ENCODE results near the gene RIMKLB. TPM values are rescaled to one million over a fixed set of nuclear protein-coding genes. Genes with fewer than 3 reads are reported as not detected.

RIMKLB gene
- total RNA-seq, 1 donor from 2014 or later = 55.7 TPM

GRCh38 chr12:8828257-8829124, 130.7 kb downstream of the RIMKLB start:
- TF ChIP-seq CTCF (IDR thresholded peaks at IDR 0.05; ENCODE audit: partially characterized antibody, unreplicated experiment) = no peak
- Mint-ChIP-seq H3K36me3 (ENCODE audit: unreplicated experiment) (no peaks in the 10 kb centered on the region), H3K4me3 (ENCODE audit: unreplicated experiment) (no peak overlapping the region), H3K27me3 (ENCODE audit: unreplicated experiment) (no peaks in the 10 kb centered on the region), H3K4me1 (ENCODE audit: low read depth, unreplicated experiment) (no peaks in the 10 kb centered on the region), H3K27ac (ENCODE audit: unreplicated experiment) (no peak overlapping the region), H3K9me3 (ENCODE audit: unreplicated experiment) (no peaks in the 10 kb centered on the region)
- DNase-seq = no peak

- H3K36me3 Mint-ChIP-seq (ENCODE audit: unreplicated experiment) = no peaks in the 10 kb centered on the region
- H3K9me3 Mint-ChIP-seq (ENCODE audit: unreplicated experiment) = no peaks in the 10 kb centered on the region
- H3K27me3 Mint-ChIP-seq (ENCODE audit: unreplicated experiment) = no peaks in the 10 kb centered on the region
- no peak overlapping the region for H3K4me3 Mint-ChIP-seq (ENCODE audit: unreplicated experiment)
- no peak for TF ChIP-seq CTCF (IDR thresholded peaks at IDR 0.05; ENCODE audit: partially characterized antibody, unreplicated experiment)
- H3K27ac Mint-ChIP-seq (ENCODE audit: unreplicated experiment) = no peak overlapping the region
- no peak for DNase-seq
- no peaks in the 10 kb centered on the region for H3K4me1 Mint-ChIP-seq (ENCODE audit: low read depth, unreplicated experiment)
These were observed 131.3 kb downstream of the RIMKLB start for GRCh38 chr12:8829125-8829518.

DNA sequence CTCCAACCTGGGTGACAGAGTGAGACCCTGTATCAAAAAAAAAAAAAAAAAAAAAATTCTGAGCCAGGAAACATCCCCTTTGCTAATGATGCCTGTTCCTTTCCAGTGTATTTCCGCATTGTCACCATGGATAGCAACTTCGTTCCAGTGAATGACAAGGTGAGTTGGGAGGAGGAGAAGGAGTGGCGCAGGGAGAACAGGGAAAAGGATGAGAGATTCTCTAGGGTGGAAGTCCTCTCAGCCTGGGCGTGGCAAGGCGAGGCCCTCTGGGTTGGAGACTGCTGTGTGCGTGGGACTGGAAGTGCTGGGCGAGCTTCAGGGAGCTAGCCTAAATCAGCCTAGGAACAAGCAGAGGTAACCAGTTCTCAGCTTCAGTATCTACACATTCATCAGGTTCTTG, 131.8 kb downstream of the RIMKLB start:
- Mint-ChIP-seq H3K9me3 (ENCODE audit: unreplicated experiment) (no peaks in the 10 kb centered on the region), H3K4me3 (ENCODE audit: unreplicated experiment) (no peak overlapping the region), H3K27ac (ENCODE audit: unreplicated experiment) (no peak overlapping the region), H3K27me3 (ENCODE audit: unreplicated experiment) (no peaks in the 10 kb centered on the region), H3K4me1 (ENCODE audit: low read depth, unreplicated experiment) (no peaks in the 10 kb centered on the region), H3K36me3 (ENCODE audit: unreplicated experiment) (no peaks in the 10 kb centered on the region)
- DNase-seq = no peak
- no peak for TF ChIP-seq CTCF (IDR thresholded peaks at IDR 0.05; ENCODE audit: partially characterized antibody, unreplicated experiment)

DNA sequence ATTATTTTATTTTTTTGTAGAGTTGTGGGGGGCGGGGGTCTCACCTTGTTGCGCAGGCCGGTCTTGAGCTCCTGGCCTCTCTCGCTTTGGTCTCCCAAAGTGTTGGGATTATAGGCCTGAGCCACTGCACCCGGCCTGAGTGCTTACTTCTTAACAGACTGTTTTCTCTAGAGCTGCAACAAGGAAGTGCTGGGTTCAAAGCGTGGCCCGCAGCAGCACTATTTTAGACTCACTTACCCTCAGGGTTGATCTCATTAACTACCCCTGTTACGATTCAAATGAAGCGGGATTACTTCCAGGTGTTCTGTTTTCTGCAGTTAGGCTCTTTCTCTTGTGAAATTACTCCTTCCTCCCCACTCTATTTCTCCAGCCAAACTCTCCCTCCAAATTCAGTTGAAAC, 133.3 kb downstream of the RIMKLB start:
- DNase-seq = no peak
- Mint-ChIP-seq H3K9me3 (ENCODE audit: unreplicated experiment) (no peaks in the 10 kb centered on the region), H3K27ac (ENCODE audit: unreplicated experiment) (no peak overlapping the region), H3K4me1 (ENCODE audit: low read depth, unreplicated experiment) (no peaks in the 10 kb centered on the region), H3K4me3 (ENCODE audit: unreplicated experiment) (no peak overlapping the region), H3K36me3 (ENCODE audit: unreplicated experiment) (no peaks in the 10 kb centered on the region), H3K27me3 (ENCODE audit: unreplicated experiment) (no peaks in the 10 kb centered on the region)
- no peak for TF ChIP-seq CTCF (IDR thresholded peaks at IDR 0.05; ENCODE audit: partially characterized antibody, unreplicated experiment)

- no peaks in the 10 kb centered on the region for H3K4me1 Mint-ChIP-seq (ENCODE audit: low read depth, unreplicated experiment)
- peaks cover 2% of the 10 kb centered on the region for H3K27me3 Mint-ChIP-seq (ENCODE audit: unreplicated experiment)
- H3K27ac Mint-ChIP-seq (ENCODE audit: unreplicated experiment) = no peak overlapping the region
These were observed 134.7 kb downstream of the RIMKLB start for GRCh38 chr12:8832500-8832899.

More at GRCh38 chr12:8832500-8832899, 134.7 kb downstream of the RIMKLB start:
- H3K9me3 Mint-ChIP-seq (ENCODE audit: unreplicated experiment) = no peaks in the 10 kb centered on the region
- H3K36me3 Mint-ChIP-seq (ENCODE audit: unreplicated experiment) = no peaks in the 10 kb centered on the region
- TF ChIP-seq CTCF (IDR thresholded peaks at IDR 0.05; ENCODE audit: partially characterized antibody, unreplicated experiment) = no peak
- DNase-seq = no peak
- H3K4me3 Mint-ChIP-seq (ENCODE audit: unreplicated experiment) = no peak overlapping the region

Measured in glutamatergic neuron (in vitro differentiated cells).